HG03460 (cell line): ENCODE data around the gene PSMC3.
A peak's percentile ranks its signal among the peaks of the same experiment; 100 is the strongest.

Experiments used
- ATAC-seq: cut with Tn5 transposase; IDR thresholded peaks from one replicate; pipeline ENCODE4 v1.9.1; 2021; ENCODE audit not compliant: unreplicated experiment

PSMC3 gene

DNA sequence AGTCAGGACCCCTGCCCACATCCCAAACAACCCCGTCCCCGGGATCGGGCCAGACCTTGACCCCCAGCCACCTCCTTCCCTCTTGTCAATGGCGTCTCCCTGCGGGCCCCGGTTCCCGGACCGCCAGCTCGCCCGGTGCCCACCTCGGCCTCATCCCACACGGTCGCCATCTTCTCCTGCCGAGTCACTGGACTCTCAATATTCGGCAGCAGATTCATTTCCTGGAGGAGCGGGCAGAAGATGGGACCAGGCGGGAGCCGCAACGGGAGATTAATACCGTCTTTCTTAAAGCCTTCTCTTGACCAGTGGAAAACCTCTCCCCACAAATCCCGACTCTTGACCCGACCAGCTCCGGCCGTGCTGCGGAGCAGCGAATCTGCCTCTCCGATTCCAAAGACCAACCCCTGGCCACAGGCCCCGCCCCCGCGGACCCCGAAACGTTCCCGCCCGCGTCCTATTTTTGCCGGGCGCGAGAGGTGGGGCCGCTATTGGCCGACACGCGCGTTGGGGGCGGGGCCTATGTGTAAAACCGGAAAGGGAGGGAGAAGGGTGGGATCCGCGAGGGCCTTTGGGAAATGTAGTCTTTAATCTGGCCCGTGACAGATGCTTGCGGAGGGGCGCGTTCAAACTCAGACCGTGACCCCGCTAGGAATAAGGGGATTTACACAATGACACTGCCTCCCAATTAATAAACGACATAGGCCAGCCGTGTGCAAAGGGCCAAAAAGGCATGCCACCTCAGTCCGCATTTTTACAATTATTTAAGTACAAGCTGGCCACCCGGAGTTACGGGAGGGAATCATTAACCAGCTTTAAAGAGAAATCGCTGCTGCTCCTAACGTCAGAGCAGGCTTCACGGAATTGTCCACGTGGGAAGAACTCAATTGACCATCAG lies at the start of gene PSMC3:
PSMC3 (minus strand) TSS at position 378 of the 895 bp plus-strand sequence; CDS start at position 218, 160 bp downstream.
- ATAC-seq: peak; percentile 86

DNA sequence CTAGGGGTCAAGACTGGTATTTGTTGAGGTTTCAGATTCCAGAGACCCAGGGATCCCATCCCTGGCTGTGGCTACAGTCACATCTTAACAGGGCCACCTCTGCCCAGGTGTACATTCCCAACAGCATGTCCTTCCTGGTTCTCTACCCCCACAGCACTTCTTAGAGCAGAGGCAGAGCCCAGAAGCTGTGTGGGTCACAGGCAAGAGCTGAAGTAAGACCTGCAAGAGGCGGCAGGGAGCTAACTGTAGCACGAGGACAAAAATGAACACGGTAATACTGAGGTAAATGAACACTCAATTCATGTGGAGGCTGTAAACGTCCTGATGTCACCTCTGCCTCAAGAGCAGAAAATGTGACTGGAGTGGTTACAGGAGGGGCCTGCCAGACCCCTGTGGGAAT lies 44.4 kb upstream of the PSMC3 start:
- no peak for ATAC-seq

DNA sequence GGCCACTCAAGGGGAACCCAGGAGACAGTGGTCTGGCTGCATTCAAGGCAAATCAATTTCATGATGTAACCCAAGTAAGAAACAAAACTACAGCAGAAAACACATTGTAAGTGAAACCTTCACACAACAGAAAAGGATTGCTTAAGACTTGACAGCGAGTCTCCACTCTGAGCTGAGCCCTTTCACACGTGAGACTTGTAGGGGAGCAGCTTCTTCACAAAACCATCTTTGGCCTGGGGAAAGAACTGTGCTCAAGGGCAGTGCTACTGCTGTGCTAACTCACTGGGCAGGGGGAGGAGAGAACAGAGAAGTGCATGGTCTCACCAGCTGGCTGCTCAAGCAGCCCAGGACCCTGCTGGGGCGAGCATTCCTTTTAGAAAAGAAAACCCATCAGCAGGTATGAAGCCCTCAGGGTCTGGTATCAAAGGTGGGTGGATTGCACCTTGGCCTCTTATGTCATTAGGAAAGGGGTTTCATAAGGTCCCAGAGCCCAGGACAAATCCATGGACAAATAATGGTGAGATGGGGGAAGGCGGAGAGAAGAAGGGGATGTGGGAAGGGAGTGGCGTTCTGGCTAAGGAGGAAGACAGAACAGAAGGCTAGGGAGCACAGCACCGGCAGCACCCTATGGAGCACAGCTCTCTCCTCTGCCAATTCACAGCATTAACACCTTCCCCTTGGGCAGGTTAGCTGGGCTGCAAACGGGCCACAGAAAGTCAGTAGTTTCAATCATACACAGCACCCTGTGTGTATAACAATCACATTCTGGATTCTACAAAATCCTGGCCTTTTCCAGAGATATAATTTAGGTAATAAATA lies 43.3 kb upstream of the PSMC3 start:
- ATAC-seq: no peak

DNA sequence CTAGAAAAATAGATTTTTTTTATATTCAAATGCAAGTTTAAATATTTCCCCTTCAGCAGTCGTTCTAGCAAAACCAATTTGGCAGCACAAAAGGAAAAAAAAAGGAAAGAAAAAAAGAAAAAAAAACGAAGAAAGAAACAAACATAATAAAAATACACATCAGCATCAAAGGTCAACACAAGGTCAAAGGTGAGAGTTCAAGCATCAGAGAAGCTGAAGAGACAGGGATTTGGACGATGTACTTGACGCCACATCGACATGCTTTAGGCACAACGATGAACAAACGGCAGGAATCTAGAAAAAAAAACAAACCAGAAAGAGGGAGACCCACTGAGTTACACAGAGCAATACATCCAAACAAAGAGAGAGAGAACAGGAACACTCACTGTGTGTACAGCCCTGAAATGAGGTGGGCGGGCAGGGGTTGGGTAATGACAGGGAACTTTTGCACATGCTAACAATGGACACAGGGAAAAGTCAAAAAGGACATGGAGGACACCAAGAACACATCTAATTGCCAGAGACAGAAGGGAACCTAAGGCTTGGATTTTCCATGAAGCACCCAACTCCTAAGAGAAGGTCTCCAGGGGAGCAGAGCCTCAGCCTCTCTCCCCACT lies 42.5 kb upstream of the PSMC3 start:
- no peak for ATAC-seq

DNA sequence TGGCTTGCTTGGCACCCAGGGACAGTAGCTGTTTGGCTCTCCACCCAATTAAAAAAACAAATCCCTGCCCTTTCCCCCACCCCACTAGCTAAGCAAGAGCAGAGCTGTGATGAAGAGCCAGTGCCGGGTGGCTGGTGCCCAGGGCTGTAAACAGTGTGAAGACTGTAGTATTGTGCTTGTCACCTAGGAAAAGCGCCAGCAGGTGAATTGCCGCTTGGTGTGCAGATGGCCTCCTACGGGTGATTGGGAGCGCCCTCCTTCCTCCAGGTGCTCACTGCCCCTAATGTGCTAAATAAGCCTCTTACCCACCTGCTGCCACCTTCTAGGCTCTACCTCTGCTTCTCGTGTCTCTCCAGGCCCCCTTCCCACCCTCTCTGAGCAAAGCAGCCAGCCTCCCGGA lies 41.1 kb upstream of the PSMC3 start:
- no peak for ATAC-seq

DNA sequence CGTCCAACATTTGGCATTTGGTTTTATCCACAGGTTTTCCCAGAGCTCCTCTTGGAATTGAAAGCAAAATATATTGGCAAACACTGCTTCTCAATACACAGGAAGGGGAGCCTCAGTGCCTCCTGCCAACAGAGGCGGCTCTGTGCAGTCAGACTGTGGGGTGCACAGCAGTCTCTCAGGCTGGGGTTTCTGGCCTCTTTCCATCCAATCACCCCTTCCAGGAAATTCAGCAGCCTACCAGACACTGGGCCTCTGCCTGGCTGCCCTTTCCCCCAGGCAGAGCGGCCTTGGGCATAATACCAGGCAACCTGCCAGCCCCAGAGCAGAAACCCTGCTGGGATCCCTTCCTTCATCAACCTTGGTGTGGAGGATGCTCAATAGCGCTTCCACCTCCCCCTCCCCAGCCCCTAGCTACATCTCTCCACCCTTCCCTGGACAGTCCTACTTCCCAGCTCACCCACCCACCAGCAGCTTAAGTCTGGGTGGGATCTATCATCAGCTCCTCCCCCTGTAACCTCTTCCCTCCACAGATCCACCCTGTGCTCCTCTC lies 40.5 kb upstream of the PSMC3 start:
- ATAC-seq: no peak

DNA sequence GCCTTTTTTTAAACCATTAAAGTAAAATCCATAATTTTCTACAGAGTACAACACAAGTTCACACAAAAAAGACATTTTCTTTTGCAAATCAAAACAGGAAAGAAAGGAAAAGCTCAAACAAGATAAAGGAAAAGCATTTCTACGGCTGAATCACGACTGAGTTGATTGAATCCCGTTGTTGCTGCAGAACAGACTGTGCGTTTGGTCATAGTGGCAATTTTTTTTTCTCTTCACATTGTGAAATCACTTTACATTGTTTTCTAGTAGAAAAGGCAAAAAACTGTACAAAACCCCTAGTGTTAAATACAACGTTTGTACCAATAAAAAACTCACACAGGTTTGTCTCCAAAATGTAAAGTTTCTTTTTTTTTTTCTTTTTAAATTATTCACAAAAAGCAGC lies 40.0 kb upstream of the PSMC3 start:
- no peak for ATAC-seq

DNA sequence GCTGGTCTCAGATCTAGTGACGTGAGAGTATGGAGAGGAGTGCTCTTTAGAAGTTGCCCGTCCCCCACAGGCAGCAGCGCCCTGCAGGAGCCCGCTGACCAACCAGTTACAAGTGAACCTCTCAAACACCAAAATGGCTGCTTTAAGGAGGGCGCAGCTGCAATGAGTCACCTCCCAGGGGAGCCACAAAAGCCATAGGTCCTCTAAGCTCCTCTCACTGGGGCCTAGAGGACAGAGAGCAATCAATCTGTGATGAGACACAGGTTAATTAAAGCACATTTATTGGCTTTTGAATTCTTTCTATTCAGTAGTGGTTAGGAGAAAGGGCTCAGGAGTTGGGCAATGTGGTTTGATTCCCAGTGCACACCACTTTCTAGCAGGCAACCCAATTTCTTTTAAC lies 38.2 kb upstream of the PSMC3 start:
- ATAC-seq: no peak

DNA sequence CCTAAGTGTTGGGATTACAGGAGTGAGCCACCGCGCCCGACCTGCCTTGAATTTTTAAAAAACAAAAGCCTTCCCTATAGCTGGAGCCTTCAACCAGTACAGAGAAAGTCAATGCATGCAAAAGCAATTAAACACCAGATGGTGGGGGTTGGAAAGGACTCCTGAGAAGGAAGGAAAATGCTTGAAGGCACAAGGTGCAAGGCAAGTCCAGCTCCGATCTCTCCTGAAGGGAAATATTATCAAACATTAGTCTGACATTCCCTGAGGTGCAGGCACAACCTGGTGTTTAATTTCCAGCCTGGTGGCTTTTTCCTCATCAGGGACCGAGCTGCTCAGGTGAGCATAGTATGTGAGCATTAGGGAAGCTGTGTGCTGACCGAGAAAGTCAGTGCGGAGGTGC lies 35.6 kb upstream of the PSMC3 start:
- ATAC-seq: no peak

DNA sequence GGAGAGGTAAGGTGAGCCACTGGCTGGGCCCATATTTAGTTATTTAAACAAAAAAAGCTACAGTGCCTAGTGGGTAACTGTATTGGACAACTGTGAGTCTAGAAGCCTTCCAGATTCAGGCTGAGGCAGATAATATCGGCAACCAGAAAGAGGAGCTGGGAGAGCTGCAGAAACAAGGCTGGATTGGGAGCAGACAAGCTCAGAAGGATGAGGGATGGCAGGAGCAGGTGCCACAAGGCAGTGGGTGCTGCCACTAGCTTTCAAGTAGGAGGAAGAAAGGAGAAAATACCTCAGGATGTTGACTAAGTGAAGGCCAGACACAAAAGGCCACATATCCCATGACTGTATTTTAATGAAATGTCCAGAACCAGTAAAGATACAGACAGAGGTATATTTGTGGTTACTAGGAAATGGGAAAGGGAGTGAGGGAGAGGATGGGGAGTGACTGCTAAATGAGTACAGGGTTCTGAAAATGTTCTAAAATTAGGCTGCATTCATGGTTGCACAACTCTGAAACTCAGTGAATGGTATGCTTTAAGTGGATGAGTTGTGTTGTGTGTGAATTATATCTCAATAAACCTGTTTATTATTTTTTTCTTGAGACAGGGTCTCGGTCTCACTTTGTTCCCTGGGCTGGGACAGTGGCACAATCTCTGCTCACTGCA lies 34.5 kb upstream of the PSMC3 start:
- no peak for ATAC-seq

DNA sequence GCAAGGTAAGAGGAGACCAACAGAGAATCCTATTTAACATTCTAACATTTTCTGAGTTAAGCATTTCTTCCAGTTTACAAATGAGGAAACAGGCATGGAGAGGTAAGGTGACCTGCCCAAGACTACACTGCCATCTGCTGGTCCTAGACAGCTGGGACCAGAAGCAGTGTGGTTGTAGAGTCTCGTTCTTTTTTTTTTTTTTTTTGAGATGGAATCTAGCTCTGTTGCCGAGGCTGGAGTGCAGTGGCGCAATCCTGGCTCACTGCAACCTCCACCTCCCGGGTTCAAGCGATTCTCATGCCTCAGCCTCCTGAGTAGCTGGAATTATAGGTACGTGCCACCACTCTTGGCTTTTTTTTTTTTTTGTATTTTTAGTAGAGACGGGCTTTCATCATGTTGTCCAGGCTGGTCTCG lies 28.0 kb upstream of the PSMC3 start:
- ATAC-seq: peak; percentile 67

DNA sequence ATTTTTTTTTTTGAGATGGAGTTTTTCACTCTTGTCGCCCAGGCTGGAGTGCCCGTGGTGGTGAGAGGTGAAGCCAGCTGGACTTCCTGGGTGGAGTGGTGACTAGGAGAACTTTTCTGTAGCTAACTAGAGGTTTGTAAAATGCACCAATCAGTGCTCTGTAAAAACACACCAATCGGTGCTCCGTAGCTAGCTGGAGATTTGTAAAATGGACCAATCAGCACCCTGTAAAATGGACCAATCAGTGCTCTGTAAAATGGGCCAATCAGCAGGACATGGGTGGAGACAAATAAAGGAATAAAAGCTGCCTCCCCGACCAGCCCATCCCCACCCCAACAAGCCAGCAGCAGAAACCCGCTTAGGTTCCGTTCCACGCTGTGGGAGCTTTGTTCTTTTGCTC lies 27.1 kb upstream of the PSMC3 start:
- ATAC-seq: no peak

DNA sequence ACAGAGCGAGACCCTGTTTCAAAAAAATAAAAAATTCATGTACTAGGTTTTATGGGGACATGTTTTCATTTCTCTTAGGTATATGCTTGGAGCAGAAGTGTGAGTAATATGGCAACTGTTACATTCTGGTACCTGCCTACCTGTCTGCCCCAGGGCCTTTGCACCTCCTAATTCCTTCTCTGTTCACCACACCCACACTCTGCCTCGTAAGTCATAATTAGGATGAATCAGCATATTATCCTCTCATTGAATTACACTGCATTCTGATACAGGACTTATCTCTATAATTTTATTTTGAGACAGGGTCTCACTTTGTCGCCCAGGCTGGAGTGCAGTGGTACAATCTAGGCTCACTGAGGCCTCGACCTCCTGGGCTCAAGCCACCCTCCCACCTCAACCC lies 25.8 kb upstream of the PSMC3 start:
- no peak for ATAC-seq

DNA sequence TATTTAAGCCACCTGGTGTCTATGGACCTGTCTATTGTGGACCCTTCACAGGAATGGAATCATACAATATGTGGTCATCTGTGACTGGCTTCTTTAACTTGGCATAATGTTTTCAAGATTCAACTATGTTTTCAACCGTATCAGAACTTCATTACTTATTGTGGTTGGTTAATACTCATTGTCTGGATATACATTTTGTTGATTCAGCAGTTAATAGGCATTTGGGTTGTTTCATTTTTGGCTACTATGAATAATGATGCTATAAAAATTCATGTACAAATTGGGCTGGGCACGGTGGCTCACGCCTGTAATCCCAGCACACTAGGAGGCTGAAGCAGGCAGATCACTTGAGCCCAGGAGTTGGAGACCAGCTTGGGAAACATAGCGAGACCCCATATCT lies 25.2 kb upstream of the PSMC3 start:
- no peak for ATAC-seq

DNA sequence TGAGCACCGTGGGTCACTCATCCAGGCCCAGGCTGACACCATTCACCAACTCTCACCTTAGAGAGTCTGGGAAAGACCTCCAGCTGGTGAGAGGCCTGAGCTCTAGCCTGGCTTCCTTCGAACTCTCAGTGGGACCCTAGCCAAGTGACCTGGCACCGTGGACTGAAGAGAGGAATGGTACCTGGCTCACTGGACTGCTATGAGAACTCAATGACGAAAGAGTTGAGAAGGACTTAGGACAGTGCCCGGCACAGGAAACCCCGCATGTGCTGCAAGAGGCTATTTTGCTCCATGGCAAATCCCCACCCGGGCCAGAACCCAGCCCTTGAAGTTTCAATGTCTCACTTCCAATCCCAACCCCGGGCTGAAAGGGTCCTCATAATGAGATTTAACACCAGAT lies 23.3 kb upstream of the PSMC3 start:
- ATAC-seq: no peak

DNA sequence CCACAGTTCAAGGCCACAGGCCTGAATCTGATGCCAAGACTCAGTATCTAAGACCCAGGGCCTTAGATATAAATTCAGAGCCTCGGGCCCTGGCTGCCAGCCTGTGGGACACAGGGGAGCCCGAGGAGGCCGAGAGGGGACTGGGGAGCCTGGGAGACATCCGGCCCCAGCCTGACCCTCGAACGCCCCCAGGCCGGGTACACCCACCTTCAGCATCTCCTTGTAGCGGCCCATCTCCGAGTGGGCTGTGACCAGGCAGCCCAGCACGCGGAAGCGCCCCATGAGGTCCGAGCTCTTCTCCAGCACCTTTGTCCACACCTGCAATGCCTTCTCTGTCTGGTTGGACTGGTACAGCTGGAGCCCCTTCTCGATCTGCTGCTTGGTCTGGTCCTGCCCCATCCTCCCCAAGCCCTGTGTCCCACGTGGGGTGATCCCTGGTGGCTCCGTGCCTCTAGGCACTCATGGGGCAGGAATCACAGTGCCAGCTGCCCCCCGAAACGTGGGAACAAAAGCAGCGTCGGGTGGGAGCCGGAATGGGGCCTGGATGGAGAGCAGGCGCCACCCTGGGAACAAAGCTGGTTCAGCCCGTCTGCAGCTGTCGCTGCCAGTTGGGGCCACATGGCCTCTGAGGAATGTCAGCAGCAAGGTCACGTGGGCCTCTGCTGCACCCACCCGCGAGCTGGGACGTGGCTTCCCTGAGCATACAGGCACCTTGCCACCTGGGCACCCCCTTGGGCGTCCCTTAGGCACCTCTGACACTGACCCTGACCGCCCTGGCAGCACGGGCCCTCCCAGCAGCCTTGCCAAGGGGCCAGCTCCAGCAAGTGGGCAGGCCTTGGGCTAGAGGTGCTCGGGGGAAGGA lies 22.6 kb upstream of the PSMC3 start, which contains the start of gene RAPSN:
RAPSN (minus strand) TSS at position 571 of the 862 bp plus-strand sequence; CDS start at position 399, 172 bp downstream.
- no peak for ATAC-seq

DNA sequence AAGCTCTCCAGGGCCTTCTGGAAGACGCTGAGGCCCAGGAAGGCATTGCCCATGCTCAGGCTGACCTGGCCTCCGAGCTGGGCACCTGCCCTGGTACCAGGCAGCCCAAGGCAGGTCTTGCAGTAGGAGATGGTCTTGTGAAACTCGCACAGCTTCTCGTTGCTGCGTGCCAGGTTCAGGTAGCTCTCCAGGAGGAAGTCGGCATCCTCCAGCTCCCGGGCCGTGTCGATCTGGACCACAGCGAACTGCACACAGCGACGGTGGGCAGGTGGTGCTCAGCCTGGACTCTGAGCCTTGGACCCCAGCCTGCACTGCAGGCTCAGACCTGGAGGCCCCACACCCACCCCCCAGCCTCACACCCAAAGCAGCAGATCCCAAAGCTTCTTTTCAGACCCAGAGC lies 21.7 kb upstream of the PSMC3 start:
- no peak for ATAC-seq

DNA sequence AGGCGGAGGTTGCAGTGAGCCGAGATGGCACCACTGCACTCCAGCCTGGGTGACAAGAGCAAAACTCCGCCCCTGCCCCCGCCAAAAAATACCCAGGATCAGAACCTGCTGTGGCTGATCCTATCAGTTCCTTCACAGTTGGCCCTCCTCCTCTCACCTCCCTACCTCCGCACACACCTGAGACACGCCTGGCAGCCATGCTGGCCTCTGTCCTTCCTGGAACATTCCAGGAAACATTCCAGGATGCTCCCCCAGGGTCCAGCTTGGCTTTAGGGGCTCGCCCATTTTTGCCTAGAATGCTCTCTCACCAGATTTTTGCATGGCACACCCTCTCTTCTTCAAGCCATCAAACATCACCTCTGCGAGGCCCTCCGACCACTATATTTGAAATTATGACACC lies 20.6 kb upstream of the PSMC3 start:
- no peak for ATAC-seq

DNA sequence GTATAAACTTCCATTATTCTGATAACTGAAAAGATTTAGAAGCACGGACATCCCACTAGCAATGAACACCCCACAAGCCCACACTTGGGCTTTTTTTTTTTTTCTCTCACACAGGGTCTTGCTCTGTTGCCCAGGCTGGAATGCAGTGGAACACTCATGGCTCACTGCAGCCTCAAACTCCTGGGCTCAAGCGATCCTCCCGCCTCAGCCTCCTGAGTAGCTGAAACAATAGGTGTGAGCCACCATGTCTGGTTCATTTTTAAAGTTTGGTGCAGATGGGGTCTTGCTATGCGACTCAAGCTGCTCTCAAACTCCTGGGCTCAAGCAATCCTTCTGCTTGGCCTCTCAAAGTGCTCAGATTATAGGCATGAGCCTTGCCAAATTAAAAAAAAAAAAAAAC lies 19.6 kb upstream of the PSMC3 start:
- no peak for ATAC-seq

DNA sequence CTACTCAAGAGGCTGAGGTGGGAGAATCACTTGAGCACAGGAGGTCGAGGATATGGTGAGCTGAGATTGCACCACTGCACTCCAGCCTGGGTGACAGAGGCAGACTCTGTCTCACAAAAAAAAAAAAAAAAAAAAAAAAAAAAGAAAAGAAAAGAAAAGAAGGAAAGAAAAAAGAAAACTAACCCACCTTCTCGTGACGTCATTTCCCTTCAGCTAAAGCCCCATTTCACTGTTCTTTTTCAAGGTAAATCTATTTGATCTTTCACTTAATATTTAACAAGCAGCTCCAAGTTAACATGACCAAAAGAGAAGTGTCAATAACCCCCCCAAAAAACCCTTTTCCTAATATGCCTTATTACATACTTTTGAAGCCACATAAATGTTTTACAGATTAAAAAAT lies 17.6 kb upstream of the PSMC3 start:
- ATAC-seq: no peak
